ENCODE results near the gene SEMA4F.

GRCh38 chr2:74606927-74607326, 47.1 kb upstream of the SEMA4F start:
- TF ChIP-seq, protein P1, sequence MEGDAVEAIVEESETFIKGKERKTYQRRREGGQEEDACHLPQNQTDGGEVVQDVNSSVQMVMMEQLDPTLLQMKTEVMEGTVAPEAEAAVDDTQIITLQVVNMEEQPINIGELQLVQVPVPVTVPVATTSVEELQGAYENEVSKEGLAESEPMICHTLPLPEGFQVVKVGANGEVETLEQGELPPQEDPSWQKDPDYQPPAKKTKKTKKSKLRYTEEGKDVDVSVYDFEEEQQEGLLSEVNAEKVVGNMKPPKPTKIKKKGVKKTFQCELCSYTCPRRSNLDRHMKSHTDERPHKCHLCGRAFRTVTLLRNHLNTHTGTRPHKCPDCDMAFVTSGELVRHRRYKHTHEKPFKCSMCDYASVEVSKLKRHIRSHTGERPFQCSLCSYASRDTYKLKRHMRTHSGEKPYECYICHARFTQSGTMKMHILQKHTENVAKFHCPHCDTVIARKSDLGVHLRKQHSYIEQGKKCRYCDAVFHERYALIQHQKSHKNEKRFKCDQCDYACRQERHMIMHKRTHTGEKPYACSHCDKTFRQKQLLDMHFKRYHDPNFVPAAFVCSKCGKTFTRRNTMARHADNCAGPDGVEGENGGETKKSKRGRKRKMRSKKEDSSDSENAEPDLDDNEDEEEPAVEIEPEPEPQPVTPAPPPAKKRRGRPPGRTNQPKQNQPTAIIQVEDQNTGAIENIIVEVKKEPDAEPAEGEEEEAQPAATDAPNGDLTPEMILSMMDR (IDR thresholded peaks at IDR 0.05; ENCODE audit: insufficient read depth, low read depth, low read length): no peak
- no peak for TF ChIP-seq EZH2 (IDR thresholded peaks at IDR 0.05; ENCODE audit: insufficient read depth, low read length)

Measured in astrocyte (in vitro differentiated cells and primary cell).